ENCODE measurements around the gene SPRED2.

Gene SPRED2

DNA sequence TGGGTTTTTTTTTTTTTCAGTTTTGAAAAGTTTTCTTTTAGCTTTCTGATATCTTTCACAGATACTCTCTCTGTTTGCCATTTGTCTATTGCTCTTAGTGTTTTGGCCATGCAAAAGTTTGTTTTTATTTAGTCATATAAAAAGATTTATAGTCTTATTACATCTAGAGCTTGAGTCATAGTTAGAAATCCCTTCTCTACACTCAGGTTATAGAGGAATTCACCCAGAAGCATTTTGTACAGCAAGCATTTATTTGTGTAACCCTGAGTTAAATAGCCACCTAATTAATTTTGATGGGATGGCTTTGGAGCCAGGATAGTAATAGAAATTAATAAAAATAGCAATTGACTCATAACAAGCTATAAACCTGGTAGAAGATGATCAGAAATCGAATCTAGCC, 169.1 kb downstream of the SPRED2 start:
- CTCF ChIA-PET: interaction anchor here (0.8 to 7.3 kb wide), 8 partner anchors 10 to 311 kb away, joined by 3 to 56 read pairs (median 4); no protein-coding TSS in a partner anchor

DNA sequence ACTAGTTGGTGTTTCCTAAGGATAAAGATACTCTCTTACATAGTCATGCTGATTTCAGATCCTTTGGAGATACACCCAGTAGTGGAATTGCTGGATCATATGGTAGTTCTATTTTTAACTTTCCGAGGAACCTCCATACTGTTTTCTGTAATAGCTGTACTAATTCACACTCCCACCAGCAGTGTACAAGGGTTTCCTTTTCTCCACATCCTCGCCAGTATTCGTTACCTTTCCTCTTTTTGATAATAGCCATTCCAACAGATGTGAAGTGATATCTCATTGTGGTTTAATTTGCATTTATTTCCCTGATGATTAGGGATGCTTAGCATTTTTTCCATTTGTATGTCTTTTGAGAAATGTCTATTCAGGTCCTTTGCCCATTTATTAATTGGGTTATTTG, 170.7 kb downstream of the SPRED2 start:
- H3K4me3 ChIP-seq (ENCODE audit: low read depth, low read length): no peak overlapping the region
- TF ChIP-seq, protein P1, sequence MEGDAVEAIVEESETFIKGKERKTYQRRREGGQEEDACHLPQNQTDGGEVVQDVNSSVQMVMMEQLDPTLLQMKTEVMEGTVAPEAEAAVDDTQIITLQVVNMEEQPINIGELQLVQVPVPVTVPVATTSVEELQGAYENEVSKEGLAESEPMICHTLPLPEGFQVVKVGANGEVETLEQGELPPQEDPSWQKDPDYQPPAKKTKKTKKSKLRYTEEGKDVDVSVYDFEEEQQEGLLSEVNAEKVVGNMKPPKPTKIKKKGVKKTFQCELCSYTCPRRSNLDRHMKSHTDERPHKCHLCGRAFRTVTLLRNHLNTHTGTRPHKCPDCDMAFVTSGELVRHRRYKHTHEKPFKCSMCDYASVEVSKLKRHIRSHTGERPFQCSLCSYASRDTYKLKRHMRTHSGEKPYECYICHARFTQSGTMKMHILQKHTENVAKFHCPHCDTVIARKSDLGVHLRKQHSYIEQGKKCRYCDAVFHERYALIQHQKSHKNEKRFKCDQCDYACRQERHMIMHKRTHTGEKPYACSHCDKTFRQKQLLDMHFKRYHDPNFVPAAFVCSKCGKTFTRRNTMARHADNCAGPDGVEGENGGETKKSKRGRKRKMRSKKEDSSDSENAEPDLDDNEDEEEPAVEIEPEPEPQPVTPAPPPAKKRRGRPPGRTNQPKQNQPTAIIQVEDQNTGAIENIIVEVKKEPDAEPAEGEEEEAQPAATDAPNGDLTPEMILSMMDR (IDR thresholded peaks at IDR 0.05; ENCODE audit: insufficient read depth, low read length, missing control alignments): no peak
- CTCF ChIA-PET: interaction anchor here (1.0 to 1.2 kb wide), 2 partner anchors 296 to 312 kb away, joined by 3 to 8 read pairs; no protein-coding TSS in a partner anchor
- no peak for DNase-seq (ENCODE audit: low read depth, low spot score)
- POLR2A ChIA-PET: no interaction called here

More for the DNA sequence above, 169.1 kb downstream of the SPRED2 start:
- H3K4me3 ChIP-seq (ENCODE audit: low read depth, low read length): no peak overlapping the region
- TF ChIP-seq, protein P1 (IDR thresholded peaks at IDR 0.05; ENCODE audit: insufficient read depth, low read length, missing control alignments): no peak
- DNase-seq (ENCODE audit: low read depth, low spot score): no peak
- POLR2A ChIA-PET: interaction anchor here (0.7 to 1.4 kb wide), 2 partner anchors 94 to 173 kb away, joined by 4 read pairs; no protein-coding TSS in a partner anchor
